ENCODE results near the gene PRKN.
"Not testable (repeated sequence)": the region's sequence is repeated elsewhere in the genome, so short reads cannot be mapped to it uniquely, and the experiment has no call there.

The PRKN gene

DNA sequence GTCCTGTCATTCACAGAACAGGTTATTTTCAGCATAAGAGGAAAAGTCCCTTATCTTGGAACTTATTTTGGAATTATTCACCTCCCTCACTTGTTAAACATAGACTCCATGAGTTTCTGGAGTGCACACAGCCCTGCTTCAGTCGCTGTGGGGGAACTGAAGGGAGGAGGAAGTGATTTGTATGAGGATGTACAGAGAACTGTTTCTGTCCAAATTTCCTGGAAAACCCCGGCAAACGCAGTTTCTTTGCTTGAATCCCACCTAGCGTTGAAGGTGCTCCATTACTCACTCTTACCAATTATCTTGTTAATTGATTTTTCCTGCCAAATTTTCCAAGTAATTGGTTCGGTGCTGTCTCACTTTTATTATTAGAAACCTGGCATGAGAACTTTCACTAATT lies 1375.7 kb downstream of the PRKN start:
- no peak for DNase-seq (ENCODE audit: low read depth)

DNA sequence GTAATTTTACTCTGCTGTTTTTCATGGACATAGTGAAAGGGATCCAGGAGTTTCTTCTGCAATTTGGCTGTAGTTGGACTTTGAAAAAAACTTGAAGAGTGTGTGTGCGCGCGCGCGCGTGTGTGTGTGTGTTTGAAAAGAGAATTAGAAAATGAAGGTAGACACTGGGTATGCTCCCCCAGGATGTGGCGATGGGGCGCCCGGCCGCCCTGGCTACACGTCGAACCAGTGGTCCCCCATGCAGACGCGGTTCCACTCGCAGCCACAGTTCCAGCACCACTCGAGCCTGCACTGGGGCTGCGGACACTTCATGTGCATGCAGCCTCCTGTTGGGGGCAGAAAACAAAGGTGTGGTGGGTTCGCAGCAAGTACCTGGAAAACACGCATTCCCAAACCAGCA lies 1377.7 kb downstream of the PRKN start:
- no peak for DNase-seq (ENCODE audit: low read depth)

DNA sequence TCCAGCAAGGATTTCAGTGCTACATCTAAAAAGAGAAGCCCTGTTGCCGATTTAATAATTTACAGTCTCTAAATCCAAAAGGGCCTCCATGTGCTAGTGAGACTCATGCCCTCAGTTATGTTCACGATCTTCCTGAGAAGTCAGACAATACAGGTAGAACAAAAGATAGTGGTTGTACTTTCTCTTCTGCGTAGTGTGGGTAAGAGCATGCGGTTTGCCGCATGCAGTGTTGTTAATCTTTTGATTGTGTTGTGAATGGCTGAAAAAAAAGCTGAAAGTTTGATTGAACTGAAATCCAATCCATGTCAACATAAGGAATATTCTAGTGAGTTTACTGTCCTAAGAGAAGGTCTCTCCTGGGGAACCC lies 1379.0 kb downstream of the PRKN start:
- DNase-seq (ENCODE audit: low read depth): no peak

DNA sequence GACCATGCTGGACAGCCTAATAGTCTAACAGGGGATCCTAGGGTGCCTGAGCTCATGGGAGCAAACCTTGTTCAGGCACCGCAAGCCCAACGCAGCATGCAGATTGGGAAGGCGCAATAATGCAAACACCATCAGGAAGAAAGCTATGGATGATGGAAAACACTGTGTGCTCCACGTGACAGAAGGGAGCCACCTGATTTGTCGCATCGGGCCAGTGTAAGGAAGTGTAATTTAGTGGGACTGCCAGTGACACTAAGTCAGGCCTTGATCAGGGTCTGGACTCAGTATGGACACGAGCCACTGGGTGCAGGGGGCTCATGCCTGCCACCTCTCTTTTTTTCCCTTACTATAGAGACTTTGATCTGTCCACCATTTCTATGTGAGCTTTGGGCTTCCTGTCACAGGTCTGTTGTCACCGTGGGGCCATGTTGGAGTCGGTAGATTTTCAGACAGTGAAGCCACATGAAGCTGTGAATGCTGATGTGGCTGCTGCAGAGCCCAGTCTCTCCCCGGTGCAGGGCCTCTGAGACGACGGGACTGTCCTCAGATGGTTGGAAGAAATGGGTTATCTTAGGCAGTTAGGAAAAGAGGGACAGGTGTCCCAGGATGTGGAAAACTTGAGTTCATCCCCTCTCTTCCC lies 1379.5 kb downstream of the PRKN start:
- no peak for DNase-seq (ENCODE audit: low read depth)

DNA sequence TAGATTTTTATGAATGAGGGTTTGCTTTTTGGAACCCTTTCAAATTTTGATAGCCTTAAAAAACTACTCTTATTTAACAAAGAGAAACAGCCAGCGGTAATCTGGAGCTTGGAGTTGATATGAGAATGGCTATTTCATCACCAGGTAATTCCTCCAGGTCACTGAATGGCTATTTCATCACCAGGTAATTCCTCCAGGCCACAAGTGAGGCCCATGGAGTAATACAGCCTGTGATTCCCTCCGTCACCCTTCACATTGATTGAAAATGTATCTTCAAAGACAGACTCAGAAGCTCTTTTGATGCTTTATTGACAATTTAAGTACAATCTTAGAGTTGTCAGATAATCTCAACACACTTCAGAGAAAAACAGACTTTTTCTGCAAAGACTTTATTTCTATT lies 1380.4 kb downstream of the PRKN start:
- no peak for DNase-seq (ENCODE audit: low read depth)

DNA sequence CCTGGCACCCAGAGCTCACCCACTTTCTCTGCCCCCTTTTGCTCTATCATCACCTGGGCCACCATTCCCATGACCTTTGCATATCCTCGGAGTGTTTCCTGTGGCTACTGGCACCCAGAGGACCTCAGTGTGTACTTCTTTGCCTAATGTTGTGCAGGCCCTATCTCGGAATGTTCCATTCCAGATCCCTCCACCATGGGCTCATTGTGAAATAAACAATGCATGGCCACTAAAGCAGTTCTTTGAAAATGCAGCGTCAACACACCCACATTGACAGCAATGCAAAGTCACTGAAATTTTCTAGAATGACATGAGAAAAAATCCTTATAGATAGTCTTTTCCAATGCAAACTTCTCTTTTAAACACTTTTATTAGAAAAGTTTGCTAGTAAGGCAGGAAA lies 1380.8 kb downstream of the PRKN start:
- DNase-seq (ENCODE audit: low read depth): no peak

DNA sequence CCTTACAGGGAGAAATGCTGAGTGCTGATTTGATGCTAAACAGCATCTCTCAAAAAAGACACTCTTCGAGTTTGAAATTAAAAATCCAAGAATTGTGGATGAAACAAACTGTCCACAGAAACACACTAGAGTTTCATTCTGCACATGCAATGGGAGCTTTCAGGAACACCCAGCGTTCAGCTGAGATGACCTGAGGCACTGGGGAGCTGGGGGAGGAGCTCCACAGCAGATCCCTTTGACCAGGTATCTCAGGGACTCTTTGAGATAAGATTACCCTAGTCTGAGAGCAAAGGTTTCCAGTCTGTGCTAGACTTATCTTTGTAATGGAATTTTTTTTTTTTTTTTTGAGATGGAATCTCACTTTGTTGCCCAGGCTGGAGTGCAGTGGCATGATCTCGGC lies 1382.9 kb downstream of the PRKN start:
- DNase-seq (ENCODE audit: low read depth): no peak

DNA sequence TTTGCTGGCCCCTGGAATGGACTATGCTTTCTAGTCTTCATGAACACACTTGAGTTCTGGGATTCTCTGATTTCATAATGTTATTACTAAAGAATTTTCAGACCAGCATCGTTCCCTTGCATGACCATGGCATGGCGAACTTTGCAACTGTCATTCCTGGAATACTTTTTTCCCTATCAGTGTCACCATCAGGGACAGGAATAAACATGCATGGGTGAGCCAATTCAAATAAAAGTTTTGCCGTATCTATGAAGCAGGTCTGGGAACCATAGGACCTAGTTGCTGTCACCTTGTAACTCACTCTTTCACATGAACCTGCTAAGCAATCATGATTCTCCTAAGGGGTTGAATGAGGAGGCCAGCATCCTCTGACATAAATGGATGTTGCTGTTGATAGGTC lies 1385.5 kb downstream of the PRKN start:
- no peak for DNase-seq (ENCODE audit: low read depth)

DNA sequence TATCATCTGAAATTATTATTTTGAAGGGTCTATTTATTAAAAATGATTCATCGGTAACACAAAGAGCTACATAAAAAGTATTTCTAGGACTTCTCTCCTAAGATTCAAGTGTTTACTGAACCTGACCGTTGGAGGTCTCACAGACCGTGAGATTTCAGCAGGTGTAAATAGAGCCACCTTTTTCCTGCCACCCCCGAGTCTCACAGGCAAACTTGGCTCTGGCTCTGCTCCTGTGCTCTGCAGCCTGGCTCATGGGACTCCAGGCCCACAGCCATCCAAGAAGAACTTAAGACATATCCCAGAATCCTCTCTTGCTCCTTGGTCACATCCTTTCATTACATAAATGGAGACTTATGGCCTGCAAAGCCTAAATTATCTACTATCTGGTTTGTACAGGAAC lies 1385.9 kb downstream of the PRKN start:
- DNase-seq (ENCODE audit: low read depth): no peak

DNA sequence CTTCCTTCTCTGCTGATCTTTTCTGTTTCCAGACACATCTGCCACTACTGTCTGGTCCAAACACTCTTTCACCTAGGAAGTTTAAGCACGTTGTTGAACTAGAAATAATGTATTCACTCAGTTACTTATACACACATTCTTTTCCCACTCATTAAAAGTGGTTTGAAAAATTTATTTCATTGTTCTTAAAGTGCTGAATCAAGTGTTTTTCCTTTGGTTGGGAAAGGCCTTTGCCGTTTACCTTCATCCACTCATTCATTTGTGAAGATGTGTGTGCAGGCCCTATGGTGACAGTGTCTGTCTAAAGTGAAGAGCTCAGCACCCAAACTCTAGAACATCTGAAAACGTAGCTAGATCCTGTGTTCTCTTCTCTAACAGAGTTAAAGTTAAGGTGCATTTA lies 1389.6 kb downstream of the PRKN start:
- DNase-seq (ENCODE audit: low read depth): no peak

DNA sequence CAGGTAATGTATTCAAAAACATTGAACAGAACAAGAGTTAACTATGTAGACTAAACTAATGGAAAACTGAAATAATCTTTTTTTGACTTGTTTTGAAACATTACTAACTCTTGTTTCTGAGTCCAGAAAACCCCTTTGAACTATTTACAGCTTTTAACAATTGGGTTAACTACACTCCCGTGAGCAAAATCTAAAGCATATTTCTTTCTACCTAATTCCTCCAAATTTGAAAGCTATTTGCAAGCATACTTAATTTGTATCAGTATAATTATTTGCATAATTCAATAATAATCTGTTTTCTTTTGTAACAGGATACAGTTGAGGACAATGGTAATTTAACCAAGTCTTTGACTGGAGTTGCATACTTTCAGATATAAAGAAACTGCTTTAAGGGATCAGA lies 1391.1 kb downstream of the PRKN start:
- no peak for DNase-seq (ENCODE audit: low read depth)

DNA sequence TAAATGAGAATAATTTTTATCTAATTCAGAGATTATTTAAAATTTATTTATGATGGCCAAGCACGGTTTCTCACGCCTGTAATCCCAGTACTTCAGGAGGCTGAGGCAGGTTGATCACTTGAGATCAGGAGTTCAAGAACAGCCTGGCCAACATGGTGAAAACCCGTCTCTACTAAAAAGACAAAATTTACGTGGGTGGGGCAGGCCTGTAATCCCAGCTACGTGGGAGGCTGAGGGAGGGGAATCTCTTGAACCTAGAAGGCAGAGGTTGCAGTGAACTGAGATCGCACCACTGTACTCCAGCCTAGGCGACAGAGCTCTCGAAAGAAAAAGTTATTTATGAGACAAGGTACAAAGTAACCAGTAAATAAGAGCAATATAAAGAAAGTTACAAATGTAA lies 1394.2 kb downstream of the PRKN start:
- DNase-seq (ENCODE audit: low read depth): no peak

DNA sequence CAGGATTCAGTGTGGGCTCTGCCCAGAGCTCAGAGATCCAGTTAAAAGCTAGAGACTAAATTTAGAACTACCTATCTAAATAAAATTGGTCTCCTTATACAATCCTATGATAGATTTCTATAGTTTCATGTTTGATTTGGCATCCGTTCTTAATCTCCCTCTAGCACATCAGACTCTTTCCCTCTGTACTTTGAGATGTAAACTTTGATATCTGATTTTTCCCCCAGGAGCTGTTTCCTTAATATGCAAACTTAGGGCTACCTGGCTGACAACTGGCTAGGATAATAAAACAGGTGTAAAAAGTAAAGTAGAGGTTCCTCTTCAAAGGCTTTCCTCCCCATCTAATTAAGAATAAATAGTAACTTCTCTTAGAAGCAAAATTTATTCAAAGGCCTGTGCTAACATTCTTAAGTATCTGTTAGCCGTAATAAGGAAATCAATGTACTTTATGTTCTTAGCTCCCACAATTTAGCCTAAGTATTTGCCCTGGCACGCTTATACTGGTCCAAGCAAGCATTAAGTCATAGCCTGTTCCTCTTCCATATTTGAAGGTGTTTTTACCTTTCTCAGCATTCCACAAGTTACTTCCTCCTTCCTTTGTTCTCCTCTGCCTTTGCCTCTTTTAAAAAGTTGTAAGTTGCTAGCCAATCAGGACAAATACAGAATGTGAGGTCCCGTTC lies 1396.0 kb downstream of the PRKN start:
- not testable (repeated sequence) for DNase-seq (ENCODE audit: low read depth)

DNA sequence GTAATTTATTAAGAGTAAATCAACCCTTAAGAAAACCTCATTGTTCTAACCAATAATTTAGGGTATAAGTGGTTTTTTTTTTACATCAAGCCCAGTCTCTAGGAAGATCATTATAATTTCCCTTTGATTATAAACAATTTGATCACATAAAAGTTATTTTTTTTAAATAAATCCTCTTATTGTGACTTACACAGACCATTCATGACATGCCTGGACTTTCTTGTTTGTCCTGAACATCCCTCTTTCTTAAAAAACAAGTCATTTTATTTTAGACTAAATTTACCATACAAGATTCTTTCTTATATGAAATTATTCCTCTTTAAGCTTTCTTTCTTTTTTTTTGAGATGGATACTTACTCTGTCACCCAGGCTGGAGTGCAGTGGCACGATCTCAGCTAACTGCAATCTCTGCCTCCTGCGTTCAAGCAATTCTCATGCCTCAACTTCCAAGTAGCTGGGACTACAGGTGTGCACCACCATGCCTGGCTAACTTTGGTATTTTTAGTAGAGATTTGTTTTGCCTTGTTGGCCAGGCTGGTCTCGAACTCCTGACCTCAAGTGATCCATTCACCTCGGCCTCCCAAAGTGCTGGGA lies 1400.1 kb downstream of the PRKN start:
- no peak for DNase-seq (ENCODE audit: low read depth)

DNA sequence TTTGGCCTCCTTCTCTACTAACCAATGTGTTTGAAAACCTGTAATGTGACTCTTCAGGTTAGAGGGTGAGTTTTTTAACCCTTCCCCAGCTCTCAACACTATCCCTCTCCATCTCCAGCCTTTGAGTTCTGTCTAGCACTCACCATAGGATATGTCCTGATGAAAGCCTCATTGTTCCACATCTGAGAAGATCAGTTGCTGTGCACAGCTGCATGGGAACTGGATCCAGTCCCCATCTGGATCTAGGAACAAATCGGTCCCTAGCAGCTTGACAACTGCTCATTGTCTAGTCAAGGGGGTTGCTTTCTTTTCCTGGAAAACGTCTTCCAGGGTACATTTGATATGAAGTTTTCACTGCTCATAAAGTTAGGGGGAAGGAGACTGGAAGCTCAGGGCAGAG lies 1408.3 kb downstream of the PRKN start:
- no peak for DNase-seq (ENCODE audit: low read depth)

DNA sequence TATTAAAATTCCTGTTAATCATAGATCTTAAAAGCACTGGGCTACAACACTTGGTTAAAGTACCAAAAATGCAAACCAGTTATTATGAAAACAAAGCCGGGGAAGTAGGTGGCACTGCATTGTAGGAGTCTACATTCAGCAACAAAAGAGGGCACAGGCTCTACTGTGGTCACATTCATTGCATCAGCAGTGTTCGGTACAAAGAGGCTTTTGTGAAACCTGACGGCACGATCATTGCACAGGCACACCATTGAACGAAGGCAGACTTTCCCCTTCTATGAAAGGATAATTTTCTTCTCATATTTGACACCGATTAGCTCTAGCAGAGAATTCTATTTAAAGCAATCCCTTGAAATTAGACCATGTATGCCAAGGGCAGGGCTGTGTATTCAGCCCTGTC lies 1409.1 kb downstream of the PRKN start:
- no peak for DNase-seq (ENCODE audit: low read depth)

DNA sequence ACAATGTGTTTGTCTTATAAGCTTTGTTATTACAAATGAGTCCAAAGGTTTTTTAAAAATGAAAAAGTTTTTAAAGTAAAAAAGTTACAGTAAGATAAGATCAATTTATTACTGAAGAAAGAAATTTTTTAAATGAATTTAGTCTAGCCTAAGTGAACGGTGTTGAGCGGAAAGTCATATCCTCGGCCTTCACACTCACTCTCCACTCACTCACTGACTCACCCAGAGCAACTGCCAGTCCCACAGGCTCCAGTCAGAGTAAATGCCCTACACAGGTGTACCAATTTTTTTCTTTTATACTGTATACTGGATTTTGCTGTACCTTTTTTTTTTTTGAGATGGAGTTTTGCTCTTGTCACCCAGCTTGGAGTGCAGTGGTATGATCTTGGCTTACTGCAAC lies 1411.0 kb downstream of the PRKN start:
- no peak for DNase-seq (ENCODE audit: low read depth)

DNA sequence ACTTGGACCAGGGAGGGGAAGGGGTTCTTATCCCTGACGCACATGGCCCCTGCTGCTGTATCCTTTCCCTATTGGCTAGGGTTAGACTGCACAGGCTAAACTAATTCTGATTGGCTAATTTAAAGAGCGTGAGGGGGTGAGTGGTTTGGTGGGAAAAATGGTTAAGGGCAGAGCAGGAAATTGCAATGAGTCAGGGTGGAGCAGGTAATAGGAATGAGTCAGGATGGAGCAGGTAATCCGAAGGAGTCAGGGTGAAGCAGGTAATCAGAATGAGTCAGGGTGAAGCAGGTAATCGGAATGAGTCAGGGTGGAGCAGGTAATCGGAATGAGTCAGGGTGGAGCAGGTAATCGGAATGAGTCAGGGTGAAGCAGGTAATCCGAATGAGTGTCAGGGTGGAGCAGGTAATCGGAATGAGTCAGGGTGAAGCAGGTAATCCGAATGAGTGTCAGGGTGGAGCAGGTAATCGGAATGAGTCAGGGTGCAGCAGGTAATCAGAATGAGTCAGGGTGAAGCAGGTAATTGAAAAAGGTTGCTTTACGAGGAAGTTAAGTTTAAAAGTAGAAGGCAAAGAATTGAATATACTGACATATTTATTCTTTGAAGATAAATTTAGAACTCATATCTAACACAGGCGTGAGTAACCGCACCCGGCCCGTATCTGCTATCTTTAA lies 1412.2 kb downstream of the PRKN start:
- DNase-seq (ENCODE audit: low read depth): not testable (repeated sequence)

DNA sequence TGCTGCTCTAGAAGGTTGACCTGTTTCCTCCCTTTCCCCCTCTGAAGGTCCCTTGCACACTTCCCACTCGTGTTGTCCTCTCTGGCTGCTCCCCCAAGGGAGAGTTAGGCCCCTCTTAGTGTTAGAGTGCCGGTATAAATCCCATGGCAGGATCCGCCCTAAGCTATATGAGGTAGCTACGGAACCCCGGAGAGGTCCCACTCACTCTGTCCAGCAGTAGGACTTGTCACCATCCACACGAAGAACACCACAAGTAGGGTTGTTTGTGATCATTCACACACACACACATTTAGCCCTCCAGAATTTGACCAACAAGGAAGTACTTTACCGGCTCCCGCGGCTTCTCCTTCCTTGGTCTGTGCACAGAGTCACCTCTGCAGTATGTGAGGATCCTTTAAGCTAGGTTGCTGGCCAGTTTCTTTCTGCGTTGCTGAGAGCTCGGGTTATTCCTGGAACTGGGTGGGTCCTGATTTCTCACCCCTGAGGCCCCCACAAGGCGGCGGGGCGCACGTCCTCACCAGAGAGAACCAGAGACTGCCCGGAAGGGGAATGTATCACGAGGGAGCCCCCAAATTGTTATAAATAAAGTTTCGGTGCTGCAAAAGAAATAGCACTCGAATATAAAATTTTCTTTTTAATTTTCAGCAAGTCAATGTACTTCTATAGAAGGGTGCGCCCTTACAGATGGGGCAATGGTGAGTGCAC lies 1412.9 kb downstream of the PRKN start:
- DNase-seq (ENCODE audit: low read depth): not testable (repeated sequence)

DNA sequence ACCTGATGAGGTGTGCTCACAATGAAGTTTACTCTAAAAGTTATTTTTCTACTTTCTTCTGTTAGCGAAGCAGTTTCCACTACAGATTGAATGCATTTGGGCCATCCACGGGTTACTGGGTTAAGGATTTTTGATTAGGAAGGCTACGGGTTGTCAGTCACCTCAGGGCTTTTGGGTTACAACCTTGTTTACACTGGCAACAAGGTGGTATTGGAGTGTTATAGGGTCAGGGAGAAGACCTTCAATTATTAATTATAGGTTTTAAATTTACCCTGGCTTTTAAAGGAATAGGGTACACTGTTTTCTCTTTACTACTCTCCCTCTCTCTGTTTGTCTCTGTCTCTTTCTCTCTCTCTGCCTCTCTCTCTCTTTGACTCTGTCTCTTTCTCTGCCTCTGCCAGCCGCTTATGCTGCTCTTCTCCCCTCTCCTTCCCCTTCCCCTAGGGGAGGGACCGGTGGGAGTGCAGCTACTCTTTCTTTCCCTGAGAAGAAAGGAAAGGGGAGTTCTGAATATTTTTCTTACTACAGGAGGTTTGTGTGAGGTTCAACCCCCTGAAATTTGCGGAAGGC lies 1413.5 kb downstream of the PRKN start:
- no peak for DNase-seq (ENCODE audit: low read depth)

DNA sequence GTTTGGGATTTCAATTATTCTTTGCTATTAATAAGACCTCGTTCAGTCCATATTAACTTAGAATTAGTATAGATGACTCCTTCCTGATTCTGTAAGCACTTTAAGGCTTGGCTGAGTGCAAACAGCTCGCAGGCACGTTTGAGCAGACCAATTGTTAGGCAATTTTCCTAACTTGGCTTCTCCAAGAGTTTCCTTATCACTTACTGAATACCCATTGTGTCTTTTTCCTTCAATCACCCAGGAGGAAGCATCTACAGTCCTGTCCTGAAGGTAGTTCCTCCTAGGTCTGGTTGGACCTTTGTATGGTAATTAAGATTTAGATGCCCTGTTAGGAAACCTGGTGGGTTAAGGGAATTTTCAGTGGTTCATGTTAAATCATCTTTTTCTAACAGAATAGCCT lies 1414.1 kb downstream of the PRKN start:
- DNase-seq (ENCODE audit: low read depth): not testable (repeated sequence)

DNA sequence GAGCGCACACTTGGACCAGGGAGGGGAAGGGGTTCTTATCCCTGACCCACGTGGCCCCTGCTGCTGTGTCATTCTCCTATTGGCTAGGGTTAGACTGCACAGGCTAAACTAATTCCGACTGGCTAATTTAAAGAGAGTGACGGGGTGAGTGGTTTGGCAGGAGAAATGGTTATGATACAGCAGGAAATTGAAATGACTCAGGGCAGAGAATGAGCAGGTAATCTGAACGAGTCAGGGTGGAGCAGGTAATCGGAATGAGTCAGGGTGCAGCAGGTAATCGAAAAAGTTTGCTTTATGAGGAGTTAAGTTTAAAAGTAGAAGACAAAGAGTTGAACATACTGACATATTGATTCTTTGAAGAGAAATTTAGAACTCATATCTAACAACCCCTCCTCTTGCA lies 1417.8 kb downstream of the PRKN start:
- not testable (repeated sequence) for DNase-seq (ENCODE audit: low read depth)
